ENCODE results near the gene STARD5.

GRCh38 chr15:81317642-81318017 is 6.3 kb downstream of the STARD5 start:
- TF ChIP-seq EZH2phosphoT487 (IDR thresholded peaks at IDR 0.05): no peak
- TF ChIP-seq, protein P1, sequence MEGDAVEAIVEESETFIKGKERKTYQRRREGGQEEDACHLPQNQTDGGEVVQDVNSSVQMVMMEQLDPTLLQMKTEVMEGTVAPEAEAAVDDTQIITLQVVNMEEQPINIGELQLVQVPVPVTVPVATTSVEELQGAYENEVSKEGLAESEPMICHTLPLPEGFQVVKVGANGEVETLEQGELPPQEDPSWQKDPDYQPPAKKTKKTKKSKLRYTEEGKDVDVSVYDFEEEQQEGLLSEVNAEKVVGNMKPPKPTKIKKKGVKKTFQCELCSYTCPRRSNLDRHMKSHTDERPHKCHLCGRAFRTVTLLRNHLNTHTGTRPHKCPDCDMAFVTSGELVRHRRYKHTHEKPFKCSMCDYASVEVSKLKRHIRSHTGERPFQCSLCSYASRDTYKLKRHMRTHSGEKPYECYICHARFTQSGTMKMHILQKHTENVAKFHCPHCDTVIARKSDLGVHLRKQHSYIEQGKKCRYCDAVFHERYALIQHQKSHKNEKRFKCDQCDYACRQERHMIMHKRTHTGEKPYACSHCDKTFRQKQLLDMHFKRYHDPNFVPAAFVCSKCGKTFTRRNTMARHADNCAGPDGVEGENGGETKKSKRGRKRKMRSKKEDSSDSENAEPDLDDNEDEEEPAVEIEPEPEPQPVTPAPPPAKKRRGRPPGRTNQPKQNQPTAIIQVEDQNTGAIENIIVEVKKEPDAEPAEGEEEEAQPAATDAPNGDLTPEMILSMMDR (IDR thresholded peaks at IDR 0.05): no peak
